VCaP (cell line): ENCODE data around the gene OPN3.

Source experiments
- H3K27ac ChIP-seq: fragments of 450-650 bp; 2 replicates; pipeline ENCODE4 v1.5.1; 2017
- TF ChIP-seq, protein P1 (sequence below): fragments of 450-650 bp; conservative IDR thresholded peaks from 2 replicates; pipeline ENCODE4 v1.5.1; 2017; ENCODE audit warnings: mild to moderate bottlenecking, moderate library complexity

The OPN3 gene

DNA sequence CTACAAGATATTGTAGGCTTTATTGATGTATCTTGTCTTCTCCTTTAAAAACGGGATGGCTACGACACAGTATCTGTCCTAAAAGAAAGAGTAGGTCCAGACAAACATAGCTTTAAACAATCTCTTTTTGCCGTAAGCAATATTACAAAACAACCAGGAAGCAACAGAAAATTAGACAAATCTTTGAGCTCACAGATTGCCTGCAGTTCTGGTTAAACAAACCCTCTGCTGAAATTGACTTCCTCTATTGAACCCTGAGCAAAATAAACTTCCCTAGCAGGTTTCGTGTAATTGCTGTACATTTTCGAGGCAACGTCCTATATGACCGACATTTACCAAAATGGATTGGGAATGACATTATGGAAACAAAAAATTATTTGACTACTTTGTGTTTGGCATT is 50.6 kb downstream of the OPN3 start:
- TF ChIP-seq, protein P1, sequence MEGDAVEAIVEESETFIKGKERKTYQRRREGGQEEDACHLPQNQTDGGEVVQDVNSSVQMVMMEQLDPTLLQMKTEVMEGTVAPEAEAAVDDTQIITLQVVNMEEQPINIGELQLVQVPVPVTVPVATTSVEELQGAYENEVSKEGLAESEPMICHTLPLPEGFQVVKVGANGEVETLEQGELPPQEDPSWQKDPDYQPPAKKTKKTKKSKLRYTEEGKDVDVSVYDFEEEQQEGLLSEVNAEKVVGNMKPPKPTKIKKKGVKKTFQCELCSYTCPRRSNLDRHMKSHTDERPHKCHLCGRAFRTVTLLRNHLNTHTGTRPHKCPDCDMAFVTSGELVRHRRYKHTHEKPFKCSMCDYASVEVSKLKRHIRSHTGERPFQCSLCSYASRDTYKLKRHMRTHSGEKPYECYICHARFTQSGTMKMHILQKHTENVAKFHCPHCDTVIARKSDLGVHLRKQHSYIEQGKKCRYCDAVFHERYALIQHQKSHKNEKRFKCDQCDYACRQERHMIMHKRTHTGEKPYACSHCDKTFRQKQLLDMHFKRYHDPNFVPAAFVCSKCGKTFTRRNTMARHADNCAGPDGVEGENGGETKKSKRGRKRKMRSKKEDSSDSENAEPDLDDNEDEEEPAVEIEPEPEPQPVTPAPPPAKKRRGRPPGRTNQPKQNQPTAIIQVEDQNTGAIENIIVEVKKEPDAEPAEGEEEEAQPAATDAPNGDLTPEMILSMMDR: no peak
- peak overlapping the region; percentile 47; the same call in 1 of the 2 replicates for H3K27ac ChIP-seq

DNA sequence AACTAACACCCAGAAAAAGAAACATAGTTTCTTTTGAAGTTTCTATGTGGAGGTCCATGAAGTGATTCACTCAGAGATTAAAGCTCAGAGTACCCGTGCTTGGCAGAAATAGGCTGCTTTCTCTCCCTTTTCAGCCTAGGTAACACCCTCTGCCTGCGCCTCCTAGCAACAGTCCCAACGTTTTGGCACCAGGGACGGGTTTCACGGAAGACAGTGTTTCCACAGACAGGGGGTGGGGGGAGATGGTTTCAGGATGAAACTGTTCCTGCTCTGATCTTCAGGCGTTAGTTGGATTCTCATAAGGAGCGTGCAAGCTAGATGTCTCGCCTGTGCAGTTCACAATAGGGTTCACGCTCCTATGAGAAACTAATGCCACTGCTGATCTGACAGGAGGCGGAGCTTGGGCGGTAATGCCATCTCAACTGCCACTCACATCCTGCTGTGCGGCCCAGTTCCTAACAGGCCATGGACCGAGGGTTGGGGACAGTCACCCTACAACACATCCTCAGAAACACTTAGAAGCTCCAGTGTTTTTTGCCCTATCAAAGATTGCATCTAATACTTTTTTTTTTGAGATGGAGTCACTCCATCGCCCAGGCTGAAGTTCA is 53.2 kb downstream of the OPN3 start:
- H3K27ac ChIP-seq: no peak overlapping the region
- TF ChIP-seq, protein P1: no peak

DNA sequence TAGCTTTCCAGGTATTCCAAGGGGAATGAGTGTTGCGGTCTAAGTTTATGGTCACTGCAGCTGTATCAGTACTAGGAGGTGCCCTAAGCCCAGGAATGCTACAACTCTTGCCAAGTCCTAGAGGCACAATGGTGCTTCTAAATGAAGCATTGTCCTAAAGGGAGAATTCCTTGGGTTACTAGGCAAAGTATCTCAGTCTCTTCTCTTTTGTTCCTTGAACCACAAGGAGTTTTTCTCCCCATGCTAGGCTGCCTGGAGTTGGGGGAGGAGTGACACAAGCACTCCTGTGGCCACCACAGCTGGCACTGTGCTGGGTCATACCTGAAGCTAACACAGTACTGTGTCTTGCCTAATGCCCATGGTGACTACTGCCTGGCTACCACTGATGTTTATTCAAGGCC is 57.2 kb downstream of the OPN3 start:
- no peak overlapping the region for H3K27ac ChIP-seq

DNA sequence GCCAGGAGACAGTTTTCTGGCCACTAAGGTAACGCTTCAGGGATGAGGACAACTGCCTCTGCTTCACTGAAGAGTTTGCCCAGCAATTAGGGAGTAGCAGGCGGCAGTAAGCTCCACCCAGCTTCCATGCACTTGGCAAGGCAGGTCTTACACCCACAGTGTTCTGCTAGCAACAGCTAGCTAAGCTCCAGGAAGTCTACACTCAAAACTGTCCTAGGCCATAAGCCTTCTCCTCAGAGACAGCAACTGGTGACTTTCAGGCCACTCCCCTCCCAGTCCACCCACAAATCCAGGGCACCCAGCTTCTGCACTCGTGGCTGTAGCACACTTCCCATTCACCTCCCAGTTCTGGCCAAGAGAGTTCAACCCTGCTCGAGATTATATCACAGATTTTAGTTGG is 60.7 kb downstream of the OPN3 start:
- TF ChIP-seq, protein P1: no peak
- H3K27ac ChIP-seq: no peak overlapping the region

More for the DNA sequence above, 57.2 kb downstream of the OPN3 start:
- TF ChIP-seq, protein P1: no peak

DNA sequence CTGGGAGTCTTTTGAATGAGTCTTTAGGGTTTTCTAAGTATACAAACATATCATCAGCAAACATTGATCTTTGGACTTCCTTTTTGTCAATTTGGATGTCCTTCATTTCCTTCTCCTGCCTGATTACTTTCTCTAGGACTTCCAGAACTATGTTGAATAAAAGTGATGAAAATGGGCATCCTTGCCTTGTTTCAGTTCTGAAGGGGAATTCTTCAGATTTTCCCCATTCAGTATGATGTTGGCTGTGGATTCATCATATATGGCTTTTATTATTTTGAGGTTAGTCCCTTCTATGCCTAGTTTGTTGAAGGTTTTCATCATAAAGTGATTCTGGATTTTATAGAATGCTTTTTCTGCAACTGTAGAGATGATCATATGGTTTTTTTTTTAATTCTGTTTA is 66.0 kb downstream of the OPN3 start:
- TF ChIP-seq, protein P1: no peak
- H3K27ac ChIP-seq: no peak overlapping the region

DNA sequence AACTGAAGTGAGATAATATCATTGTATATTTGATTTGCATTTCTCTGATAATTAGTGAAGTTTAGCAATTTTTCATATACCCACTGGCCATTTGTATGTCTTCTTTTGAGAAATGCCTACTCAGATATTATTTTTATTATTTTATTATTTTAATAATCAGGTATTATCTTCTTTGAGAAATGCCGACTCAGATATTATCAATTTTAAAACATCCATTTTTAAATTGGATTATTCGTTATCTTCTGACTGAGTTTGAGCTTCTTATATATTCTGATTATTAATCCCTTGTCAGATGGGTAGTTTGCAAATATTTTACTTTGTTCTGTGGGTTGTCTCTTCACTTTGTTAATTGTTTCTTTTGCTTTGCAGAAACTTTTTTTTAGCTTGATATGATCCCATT is 70.3 kb downstream of the OPN3 start:
- TF ChIP-seq, protein P1: no peak
- no peak overlapping the region for H3K27ac ChIP-seq

DNA sequence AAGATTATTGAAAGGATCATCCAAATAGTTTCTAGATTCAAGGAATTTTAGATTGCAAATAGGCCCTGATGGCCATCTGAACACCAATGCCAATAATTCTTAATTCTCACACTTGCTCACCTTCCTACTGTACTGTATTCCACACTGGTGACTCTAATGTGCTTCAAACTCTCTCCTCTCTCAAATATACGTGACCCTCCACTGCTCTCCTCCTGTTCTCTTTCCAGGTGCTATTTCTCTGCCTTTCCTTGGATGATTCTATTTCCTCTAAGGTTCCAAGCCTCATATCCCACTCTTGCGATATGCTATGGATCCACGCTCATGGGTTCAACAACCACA is 79.4 kb downstream of the OPN3 start:
- TF ChIP-seq, protein P1: no peak
- H3K27ac ChIP-seq: no peak overlapping the region
